ENCODE measurements around the gene TFCP2L1.
"Not testable (repeated sequence)": the region's sequence is repeated elsewhere in the genome, so short reads cannot be mapped to it uniquely, and the experiment has no call there.

The TFCP2L1 gene

GRCh38 chr2:121281694-121282093 lies 3.3 kb downstream of the TFCP2L1 start:
- no peak for DNase-seq (ENCODE audit: extremely low read depth, low read depth)
- no peak for TF ChIP-seq CTCF (IDR thresholded peaks at IDR 0.05; ENCODE audit: low read depth, low read length, missing control alignments)
- H3K4me3 ChIP-seq (replicated peaks; ENCODE audit: low read depth, low read length) = no peak overlapping the region

- no peak for TF ChIP-seq CTCF (IDR thresholded peaks at IDR 0.05; ENCODE audit: low read depth, low read length, missing control alignments)
- DNase-seq (ENCODE audit: extremely low read depth, low read depth) = no peak
Measured at GRCh38 chr2:121281107-121281506, 3.9 kb downstream of the TFCP2L1 start.

GRCh38 chr2:121279476-121280220 lies 5.4 kb downstream of the TFCP2L1 start:
- H3K4me3 ChIP-seq (replicated peaks; ENCODE audit: low read depth, low read length) = no peak overlapping the region
- no peak for TF ChIP-seq CTCF (IDR thresholded peaks at IDR 0.05; ENCODE audit: low read depth, low read length, missing control alignments)
- no peak for DNase-seq (ENCODE audit: extremely low read depth, low read depth)

More at GRCh38 chr2:121281107-121281506, 3.9 kb downstream of the TFCP2L1 start:
- H3K4me3 ChIP-seq (replicated peaks; ENCODE audit: low read depth, low read length) = no peak overlapping the region

- no peak overlapping the region for H3K4me3 ChIP-seq (replicated peaks; ENCODE audit: low read depth, low read length)
- DNase-seq (ENCODE audit: extremely low read depth, low read depth) = no peak
- no peak for TF ChIP-seq CTCF (IDR thresholded peaks at IDR 0.05; ENCODE audit: low read depth, low read length, missing control alignments)
Measured at GRCh38 chr2:121276341-121276740, 8.7 kb downstream of the TFCP2L1 start.

- no peak for DNase-seq (ENCODE audit: extremely low read depth, low read depth)
- TF ChIP-seq CTCF (IDR thresholded peaks at IDR 0.05; ENCODE audit: low read depth, low read length, missing control alignments) = no peak
Measured at GRCh38 chr2:121273116-121273515, 11.9 kb downstream of the TFCP2L1 start.

GRCh38 chr2:121272596-121272995 lies 12.4 kb downstream of the TFCP2L1 start:
- TF ChIP-seq CTCF (IDR thresholded peaks at IDR 0.05; ENCODE audit: low read depth, low read length, missing control alignments) = no peak
- no peak for DNase-seq (ENCODE audit: extremely low read depth, low read depth)

More at GRCh38 chr2:121273116-121273515, 11.9 kb downstream of the TFCP2L1 start:
- H3K4me3 ChIP-seq (replicated peaks; ENCODE audit: low read depth, low read length) = no peak overlapping the region

GRCh38 chr2:121269436-121269835 lies 15.6 kb downstream of the TFCP2L1 start:
- not testable (repeated sequence) for DNase-seq (ENCODE audit: extremely low read depth, low read depth); H3K4me3 ChIP-seq (replicated peaks; ENCODE audit: low read depth, low read length)

More at GRCh38 chr2:121272596-121272995, 12.4 kb downstream of the TFCP2L1 start:
- no peak overlapping the region for H3K4me3 ChIP-seq (replicated peaks; ENCODE audit: low read depth, low read length)

All from HFF-Myc (cell line).